ENCODE measurements around the gene PALB2. TPM values are rescaled to one million over a fixed set of nuclear protein-coding genes. Genes with fewer than 3 reads are reported as not detected.

PALB2 gene
- total and polyA plus RNA-seq, 9 of the 15 experiments (the other 6 are each of a cell fraction or from before 2014, with no cell fraction given): 7.0 to 25.8 (median 15.2) TPM

DNA sequence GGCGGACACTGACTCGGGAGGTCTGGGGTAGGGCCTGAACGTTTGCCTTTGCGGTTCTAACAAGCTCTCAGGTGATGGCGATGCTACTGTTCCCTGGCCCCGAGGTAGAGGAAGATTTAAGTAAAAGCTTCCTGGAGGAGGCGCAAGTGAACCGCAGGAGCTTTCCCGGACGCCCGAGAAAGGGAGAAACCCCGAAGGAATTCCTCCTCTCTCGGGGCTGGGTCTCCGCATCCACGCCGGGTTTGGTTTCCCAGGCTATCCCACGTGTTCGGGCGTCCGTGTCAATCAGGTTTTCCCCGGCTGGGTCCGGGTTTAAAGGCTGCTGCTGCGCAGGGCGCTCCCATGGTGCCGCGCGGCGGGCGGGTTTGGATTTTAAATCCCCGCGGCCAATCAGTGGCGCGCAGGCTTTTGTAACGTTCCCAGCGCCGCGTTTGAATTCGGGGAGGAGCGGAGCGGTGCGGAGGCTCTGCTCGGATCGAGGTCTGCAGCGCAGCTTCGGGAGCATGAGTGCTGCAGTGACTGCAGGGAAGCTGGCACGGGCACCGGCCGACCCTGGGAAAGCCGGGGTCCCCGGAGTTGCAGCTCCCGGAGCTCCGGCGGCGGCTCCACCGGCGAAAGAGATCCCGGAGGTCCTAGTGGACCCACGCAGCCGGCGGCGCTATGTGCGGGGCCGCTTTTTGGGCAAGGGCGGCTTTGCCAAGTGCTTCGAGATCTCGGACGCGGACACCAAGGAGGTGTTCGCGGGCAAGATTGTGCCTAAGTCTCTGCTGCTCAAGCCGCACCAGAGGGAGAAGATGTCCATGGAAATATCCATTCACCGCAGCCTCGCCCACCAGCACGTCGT is 37.5 kb upstream of the PALB2 start, which contains the start of gene PLK1 (continued):
- TF ChIP-seq ZNF76 (CRISPR knock-in tag; IDR thresholded peaks at IDR 0.05; ENCODE audit: borderline replicate concordance) (no peak), ZFP36 (IDR thresholded peaks at IDR 0.05; ENCODE audit: low read depth, low read length, partially characterized antibody) (no peak), TAL1 (IDR thresholded peaks at IDR 0.05) (no peak), ASH1L (IDR thresholded peaks at IDR 0.05; ENCODE audit: borderline replicate concordance, low read depth, partially characterized antibody) (no peak), ZNF764 (CRISPR knock-in tag; IDR thresholded peaks at IDR 0.05; ENCODE audit: low read depth) (no peak), XRCC5 (IDR thresholded peaks at IDR 0.05; ENCODE audit: low read depth, low read length) (no peak), MXI1 (IDR thresholded peaks at IDR 0.05; ENCODE audit: low read depth, low read length) (peak; percentile 92), PHB (CRISPR knock-in tag; IDR thresholded peaks at IDR 0.05) (no peak), CBX5 (IDR thresholded peaks at IDR 0.05; ENCODE audit: borderline replicate concordance, low read depth) (no peak), CREBBP (IDR thresholded peaks at IDR 0.05; ENCODE audit: low read depth, low read length) (no peak)
- TF ChIP-seq, protein P1, sequence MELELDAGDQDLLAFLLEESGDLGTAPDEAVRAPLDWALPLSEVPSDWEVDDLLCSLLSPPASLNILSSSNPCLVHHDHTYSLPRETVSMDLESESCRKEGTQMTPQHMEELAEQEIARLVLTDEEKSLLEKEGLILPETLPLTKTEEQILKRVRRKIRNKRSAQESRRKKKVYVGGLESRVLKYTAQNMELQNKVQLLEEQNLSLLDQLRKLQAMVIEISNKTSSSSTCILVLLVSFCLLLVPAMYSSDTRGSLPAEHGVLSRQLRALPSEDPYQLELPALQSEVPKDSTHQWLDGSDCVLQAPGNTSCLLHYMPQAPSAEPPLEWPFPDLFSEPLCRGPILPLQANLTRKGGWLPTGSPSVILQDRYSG (tag; conservative IDR thresholded peaks at IDR 0.05; ENCODE audit: low read depth): no peak
- TF ChIP-seq, protein P2, sequence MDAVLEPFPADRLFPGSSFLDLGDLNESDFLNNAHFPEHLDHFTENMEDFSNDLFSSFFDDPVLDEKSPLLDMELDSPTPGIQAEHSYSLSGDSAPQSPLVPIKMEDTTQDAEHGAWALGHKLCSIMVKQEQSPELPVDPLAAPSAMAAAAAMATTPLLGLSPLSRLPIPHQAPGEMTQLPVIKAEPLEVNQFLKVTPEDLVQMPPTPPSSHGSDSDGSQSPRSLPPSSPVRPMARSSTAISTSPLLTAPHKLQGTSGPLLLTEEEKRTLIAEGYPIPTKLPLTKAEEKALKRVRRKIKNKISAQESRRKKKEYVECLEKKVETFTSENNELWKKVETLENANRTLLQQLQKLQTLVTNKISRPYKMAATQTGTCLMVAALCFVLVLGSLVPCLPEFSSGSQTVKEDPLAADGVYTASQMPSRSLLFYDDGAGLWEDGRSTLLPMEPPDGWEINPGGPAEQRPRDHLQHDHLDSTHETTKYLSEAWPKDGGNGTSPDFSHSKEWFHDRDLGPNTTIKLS (IDR thresholded peaks at IDR 0.05; ENCODE audit: borderline replicate concordance, low read depth): peak; percentile 21; the same call in 1 of the 2 replicates
- TF ChIP-seq, protein P3, sequence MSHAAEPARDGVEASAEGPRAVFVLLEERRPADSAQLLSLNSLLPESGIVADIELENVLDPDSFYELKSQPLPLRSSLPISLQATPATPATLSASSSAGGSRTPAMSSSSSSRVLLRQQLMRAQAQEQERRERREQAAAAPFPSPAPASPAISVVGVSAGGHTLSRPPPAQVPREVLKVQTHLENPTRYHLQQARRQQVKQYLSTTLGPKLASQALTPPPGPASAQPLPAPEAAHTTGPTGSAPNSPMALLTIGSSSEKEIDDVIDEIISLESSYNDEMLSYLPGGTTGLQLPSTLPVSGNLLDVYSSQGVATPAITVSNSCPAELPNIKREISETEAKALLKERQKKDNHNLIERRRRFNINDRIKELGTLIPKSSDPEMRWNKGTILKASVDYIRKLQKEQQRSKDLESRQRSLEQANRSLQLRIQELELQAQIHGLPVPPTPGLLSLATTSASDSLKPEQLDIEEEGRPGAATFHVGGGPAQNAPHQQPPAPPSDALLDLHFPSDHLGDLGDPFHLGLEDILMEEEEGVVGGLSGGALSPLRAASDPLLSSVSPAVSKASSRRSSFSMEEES (CRISPR knock-in tag; IDR thresholded peaks at IDR 0.05): no peak
- TF ChIP-seq, protein P4, sequence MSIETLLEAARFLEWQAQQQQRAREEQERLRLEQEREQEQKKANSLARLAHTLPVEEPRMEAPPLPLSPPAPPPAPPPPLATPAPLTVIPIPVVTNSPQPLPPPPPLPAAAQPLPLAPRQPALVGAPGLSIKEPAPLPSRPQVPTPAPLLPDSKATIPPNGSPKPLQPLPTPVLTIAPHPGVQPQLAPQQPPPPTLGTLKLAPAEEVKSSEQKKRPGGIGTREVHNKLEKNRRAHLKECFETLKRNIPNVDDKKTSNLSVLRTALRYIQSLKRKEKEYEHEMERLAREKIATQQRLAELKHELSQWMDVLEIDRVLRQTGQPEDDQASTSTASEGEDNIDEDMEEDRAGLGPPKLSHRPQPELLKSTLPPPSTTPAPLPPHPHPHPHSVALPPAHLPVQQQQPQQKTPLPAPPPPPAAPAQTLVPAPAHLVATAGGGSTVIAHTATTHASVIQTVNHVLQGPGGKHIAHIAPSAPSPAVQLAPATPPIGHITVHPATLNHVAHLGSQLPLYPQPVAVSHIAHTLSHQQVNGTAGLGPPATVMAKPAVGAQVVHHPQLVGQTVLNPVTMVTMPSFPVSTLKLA (conservative IDR thresholded peaks at IDR 0.05): peak; percentile 94 to 97
- TF ChIP-seq, protein P5, sequence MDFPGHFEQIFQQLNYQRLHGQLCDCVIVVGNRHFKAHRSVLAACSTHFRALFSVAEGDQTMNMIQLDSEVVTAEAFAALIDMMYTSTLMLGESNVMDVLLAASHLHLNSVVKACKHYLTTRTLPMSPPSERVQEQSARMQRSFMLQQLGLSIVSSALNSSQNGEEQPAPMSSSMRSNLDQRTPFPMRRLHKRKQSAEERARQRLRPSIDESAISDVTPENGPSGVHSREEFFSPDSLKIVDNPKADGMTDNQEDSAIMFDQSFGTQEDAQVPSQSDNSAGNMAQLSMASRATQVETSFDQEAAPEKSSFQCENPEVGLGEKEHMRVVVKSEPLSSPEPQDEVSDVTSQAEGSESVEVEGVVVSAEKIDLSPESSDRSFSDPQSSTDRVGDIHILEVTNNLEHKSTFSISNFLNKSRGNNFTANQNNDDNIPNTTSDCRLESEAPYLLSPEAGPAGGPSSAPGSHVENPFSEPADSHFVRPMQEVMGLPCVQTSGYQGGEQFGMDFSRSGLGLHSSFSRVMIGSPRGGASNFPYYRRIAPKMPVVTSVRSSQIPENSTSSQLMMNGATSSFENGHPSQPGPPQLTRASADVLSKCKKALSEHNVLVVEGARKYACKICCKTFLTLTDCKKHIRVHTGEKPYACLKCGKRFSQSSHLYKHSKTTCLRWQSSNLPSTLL (IDR thresholded peaks at IDR 0.05): no peak
- TF ChIP-seq, protein P6, sequence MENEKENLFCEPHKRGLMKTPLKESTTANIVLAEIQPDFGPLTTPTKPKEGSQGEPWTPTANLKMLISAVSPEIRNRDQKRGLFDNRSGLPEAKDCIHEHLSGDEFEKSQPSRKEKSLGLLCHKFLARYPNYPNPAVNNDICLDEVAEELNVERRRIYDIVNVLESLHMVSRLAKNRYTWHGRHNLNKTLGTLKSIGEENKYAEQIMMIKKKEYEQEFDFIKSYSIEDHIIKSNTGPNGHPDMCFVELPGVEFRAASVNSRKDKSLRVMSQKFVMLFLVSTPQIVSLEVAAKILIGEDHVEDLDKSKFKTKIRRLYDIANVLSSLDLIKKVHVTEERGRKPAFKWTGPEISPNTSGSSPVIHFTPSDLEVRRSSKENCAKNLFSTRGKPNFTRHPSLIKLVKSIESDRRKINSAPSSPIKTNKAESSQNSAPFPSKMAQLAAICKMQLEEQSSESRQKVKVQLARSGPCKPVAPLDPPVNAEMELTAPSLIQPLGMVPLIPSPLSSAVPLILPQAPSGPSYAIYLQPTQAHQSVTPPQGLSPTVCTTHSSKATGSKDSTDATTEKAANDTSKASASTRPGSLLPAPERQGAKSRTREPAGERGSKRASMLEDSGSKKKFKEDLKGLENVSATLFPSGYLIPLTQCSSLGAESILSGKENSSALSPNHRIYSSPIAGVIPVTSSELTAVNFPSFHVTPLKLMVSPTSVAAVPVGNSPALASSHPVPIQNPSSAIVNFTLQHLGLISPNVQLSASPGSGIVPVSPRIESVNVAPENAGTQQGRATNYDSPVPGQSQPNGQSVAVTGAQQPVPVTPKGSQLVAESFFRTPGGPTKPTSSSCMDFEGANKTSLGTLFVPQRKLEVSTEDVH (IDR thresholded peaks at IDR 0.05; ENCODE audit: low read depth, partially characterized antibody): no peak

All from K562 (cell line).